Ovary (tissue), 3 donors: Measurements from ENCODE around the gene TMCO1.

Experiments used
- EP300 ChIP-seq: sonication (generic); formaldehyde crosslinking; IDR thresholded peaks from one replicate; pipeline ENCODE4 v1.6.1; 2017; ENCODE audit warnings: antibody characterized with exemption
- POLR2A ChIP-seq: fragments of 450-650 bp; IDR thresholded peaks from one replicate; pipeline ENCODE4 v1.6.1; 2017; ENCODE audit warnings: antibody characterized with exemption, mild to moderate bottlenecking, moderate library complexity
- TF ChIP-seq, protein P1 (sequence below), 3 donors: fragments of 450-650 bp in 2 of 3; fragments of 200-600 bp in 1 of 3; IDR thresholded peaks; one replicate each; pipeline versions ENCODE4 v1.5.1 to v1.8.0; 2016 to 2022; ENCODE audit warnings: antibody characterized with exemption in 3 of 3, mild to moderate bottlenecking in 1 of 3
- donor health status: DM: no; HTN: no; CAD: no.

DNA sequence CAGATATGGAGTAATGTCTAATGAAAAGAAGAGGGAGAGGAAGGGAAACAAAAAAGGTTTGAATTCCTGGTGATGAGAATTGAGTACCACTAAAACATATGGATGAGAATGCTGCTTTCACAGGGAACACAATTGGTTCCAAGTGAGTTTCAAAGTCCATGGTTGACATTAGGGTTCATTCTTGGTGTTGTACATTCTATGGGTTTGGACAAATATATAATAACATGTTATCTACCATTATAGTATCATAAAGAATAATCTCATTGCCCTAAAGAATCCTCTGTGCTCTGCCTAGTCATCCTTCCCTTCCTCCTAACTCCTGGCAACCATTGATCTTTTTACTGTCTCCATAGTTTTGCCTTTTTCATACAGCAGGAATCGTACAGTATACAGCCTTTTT lies 20.1 kb downstream of the TMCO1 start:
- TF ChIP-seq POLR2A (no peak), EP300 (no peak)
- TF ChIP-seq, protein P1, sequence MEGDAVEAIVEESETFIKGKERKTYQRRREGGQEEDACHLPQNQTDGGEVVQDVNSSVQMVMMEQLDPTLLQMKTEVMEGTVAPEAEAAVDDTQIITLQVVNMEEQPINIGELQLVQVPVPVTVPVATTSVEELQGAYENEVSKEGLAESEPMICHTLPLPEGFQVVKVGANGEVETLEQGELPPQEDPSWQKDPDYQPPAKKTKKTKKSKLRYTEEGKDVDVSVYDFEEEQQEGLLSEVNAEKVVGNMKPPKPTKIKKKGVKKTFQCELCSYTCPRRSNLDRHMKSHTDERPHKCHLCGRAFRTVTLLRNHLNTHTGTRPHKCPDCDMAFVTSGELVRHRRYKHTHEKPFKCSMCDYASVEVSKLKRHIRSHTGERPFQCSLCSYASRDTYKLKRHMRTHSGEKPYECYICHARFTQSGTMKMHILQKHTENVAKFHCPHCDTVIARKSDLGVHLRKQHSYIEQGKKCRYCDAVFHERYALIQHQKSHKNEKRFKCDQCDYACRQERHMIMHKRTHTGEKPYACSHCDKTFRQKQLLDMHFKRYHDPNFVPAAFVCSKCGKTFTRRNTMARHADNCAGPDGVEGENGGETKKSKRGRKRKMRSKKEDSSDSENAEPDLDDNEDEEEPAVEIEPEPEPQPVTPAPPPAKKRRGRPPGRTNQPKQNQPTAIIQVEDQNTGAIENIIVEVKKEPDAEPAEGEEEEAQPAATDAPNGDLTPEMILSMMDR (IDR thresholded peaks at IDR 0.05), result no peak
